Hepatocyte (in vitro differentiated cells): ENCODE results near the gene SPON1. TPM values are rescaled to one million over a fixed set of nuclear protein-coding genes. Genes with fewer than 3 reads are reported as not detected.

Experiments
- DNase-seq: peaks from one replicate; pipeline ENCODE4 v3.0.0-alpha.2; 2016; ENCODE audit warnings: low spot score
- H2AFZ ChIP-seq: fragments of 200-600 bp; sonication (generic); 2 replicates; pipeline ENCODE4 v1.6.0; 2016; ENCODE audit warnings: antibody characterized with exemption, mild to moderate bottlenecking
- H3K27ac ChIP-seq: fragments of 200-600 bp; sonication (generic); 2 replicates; pipeline ENCODE4 v1.5.1; 2016; ENCODE audit warnings: mild to moderate bottlenecking
- H3K27me3 ChIP-seq: fragments of 200-600 bp; sonication (generic); 2 replicates; pipeline ENCODE4 v1.6.1; 2016
- H3K36me3 ChIP-seq: fragments of 200-600 bp; sonication (generic); replicated peaks from 2 replicates; pipeline ENCODE4 v1.5.1; 2016; ENCODE audit warnings: low read depth; ENCODE audit not compliant: insufficient read depth
- H3K4me1 ChIP-seq: fragments of 200-600 bp; sonication (generic); 2 replicates; pipeline ENCODE4 v1.5.1; 2016; ENCODE audit warnings: mild to moderate bottlenecking, moderate library complexity; ENCODE audit not compliant: insufficient read depth
- H3K4me2 ChIP-seq: fragments of 200-600 bp; sonication (generic); 2 replicates; pipeline ENCODE4 v1.6.0; 2016
- H3K4me3 ChIP-seq: fragments of 200-600 bp; sonication (generic); 2 replicates; pipeline ENCODE4 v1.5.1; 2016; ENCODE audit warnings: mild to moderate bottlenecking
- H3K79me2 ChIP-seq: fragments of 200-600 bp; sonication (generic); 2 replicates; pipeline ENCODE4 v1.6.0; 2017; ENCODE audit warnings: mild to moderate bottlenecking
- H3K9me2 ChIP-seq: fragments of 200-600 bp; sonication (generic); replicated peaks from 2 replicates; pipeline ENCODE4 v1.6.0; 2017; ENCODE audit warnings: mild to moderate bottlenecking; ENCODE audit not compliant: insufficient read depth
- H3K9me3 ChIP-seq: fragments of 200-600 bp; sonication (generic); 2 replicates; pipeline ENCODE4 v1.5.1; 2016; ENCODE audit warnings: low read depth, mild to moderate bottlenecking
- H4K20me1 ChIP-seq: fragments of 200-600 bp; sonication (generic); 2 replicates; pipeline ENCODE4 v1.6.0; 2016; ENCODE audit warnings: mild to moderate bottlenecking; ENCODE audit not compliant: insufficient read depth, poor library complexity, severe bottlenecking
- CTCF ChIP-seq: fragments of 200-600 bp; sonication (generic); IDR thresholded peaks from 2 replicates; pipeline ENCODE4 v1.5.1; 2016; ENCODE audit warnings: antibody characterized with exemption, mild to moderate bottlenecking; ENCODE audit not compliant: poor library complexity
- EZH2 ChIP-seq: fragments of 200-600 bp; sonication (generic); IDR thresholded peaks from 2 replicates; pipeline ENCODE4 v1.6.1; 2016; ENCODE audit warnings: antibody characterized with exemption, mild to moderate bottlenecking, borderline replicate concordance
- EZH2phosphoT487 ChIP-seq: fragments of 200-600 bp; sonication (generic); IDR thresholded peaks from one replicate; pipeline ENCODE4 v1.6.1; 2018; ENCODE audit warnings: antibody characterized with exemption, mild to moderate bottlenecking, low read depth, moderate library complexity; ENCODE audit not compliant: unreplicated experiment, severe bottlenecking
- WGBS: methylation state at CpG from one replicate; pipeline ENCODE4 v1.1.6; 2016; ENCODE audit warnings: low lambda C conversion rate; ENCODE audit errors: missing lambda C conversion rate; 5-methylcytosine and 5-hydroxymethylcytosine counted together
- polyA plus RNA-seq: library from polyadenylated mRNA; unstranded; fragments of >200 nt; fragmentation: Nextera tagmentation; extraction: Ambion mirVana; gene quantifications from 2 replicates; pipeline ENCODE4 v1.2.1, GENCODE V29; 2016
- total RNA-seq: library from RNA; depleted of rRNA; stranded (reverse); fragments of >200 nt; gene quantifications from 2 replicates; pipeline ENCODE4 v1.2.3, GENCODE V29; 2014

SPON1 gene
- total and polyA plus RNA-seq, 2 experiments from 2014 or later: 47.8 to 73.1 TPM

DNA sequence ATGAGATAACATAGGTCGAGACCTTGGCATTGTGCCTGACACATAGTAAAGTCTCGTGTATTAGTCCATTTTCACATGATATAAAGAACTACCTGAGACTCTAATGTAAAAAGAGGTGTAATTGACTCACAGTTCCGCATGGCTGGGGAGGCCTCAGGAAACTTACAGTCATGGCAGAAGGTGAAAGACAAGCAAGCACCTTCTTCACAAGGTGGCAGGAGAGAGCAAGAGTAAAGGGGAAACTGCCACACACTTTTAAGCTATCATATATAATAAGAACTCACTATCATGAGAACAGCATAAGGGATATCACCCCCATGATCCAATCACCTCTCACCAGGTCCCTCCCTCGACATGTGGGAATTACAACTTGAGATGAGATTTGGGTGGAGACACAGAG, 165.2 kb downstream of the SPON1 start:
- Histone ChIP-seq H3K27me3 (no peaks in the 10 kb centered on the region), H3K36me3 (no peaks in the 10 kb centered on the region), H3K4me1 (peaks cover 14% of the 10 kb centered on the region), H4K20me1 (no peaks in the 10 kb centered on the region), H3K4me3 (no peak overlapping the region), H3K79me2 (no peaks in the 10 kb centered on the region), H3K4me2 (no peak overlapping the region), H3K9me2 (no peaks in the 10 kb centered on the region), H3K27ac (no peak overlapping the region), H2AFZ (no peak overlapping the region), H3K9me3 (no peaks in the 10 kb centered on the region)
- 91% methylated on average over 4 of the region's 4 CpGs for WGBS
- no peak for DNase-seq
- TF ChIP-seq EZH2phosphoT487: no peak

DNA sequence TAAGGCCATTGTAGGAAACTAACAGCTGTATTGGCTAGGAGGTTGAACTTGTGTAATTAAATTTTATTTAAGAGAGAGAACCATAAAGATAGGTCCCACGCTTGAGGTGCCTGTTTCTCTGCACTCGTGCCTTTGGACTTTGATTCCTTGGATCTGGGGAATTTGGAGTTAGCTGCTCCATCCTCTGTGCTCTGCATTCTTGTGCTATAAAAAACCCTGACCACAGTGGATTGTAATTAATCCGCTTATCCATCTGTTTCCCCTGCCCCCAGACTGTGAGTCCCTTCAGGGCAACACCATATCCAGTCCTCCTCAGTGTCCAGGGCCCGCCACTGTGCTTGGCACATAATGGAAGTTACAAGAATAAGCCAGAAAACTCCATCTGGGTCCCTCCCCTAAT, 169.8 kb downstream of the SPON1 start:
- TF ChIP-seq CTCF (no peak), EZH2phosphoT487 (no peak), EZH2 (no peak)
- Histone ChIP-seq H3K27ac (peak overlapping the region; percentile 63), H3K4me2 (peak overlapping the region; percentile 45), H3K4me3 (no peak overlapping the region), H3K36me3 (no peaks in the 10 kb centered on the region), H3K9me2 (no peaks in the 10 kb centered on the region), H4K20me1 (no peaks in the 10 kb centered on the region), H3K79me2 (no peaks in the 10 kb centered on the region), H3K4me1 (peaks cover 22% of the 10 kb centered on the region), H2AFZ (no peak overlapping the region), H3K27me3 (no peaks in the 10 kb centered on the region), H3K9me3 (no peaks in the 10 kb centered on the region)
- 36% methylated on average over 4 of the region's 4 CpGs for WGBS
- peak; percentile 49 for DNase-seq

DNA sequence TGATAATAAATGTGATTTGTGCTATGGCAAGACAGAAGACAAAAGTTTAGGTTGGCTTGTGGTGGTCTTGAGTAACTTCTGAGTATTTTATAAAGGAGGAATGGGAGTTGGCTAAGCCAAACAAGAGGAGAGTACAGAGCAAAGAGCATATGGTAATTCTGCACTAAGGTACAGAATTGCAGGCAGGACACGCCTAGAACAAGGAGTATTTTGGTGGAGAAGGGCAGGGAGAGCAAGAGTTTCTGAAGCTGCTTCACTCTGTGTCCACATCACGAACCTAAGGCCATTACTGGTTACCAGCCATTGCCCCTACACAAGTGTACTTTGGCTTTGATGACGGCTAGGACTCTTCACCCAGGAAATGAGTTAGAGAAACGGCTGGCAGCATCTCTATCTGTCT, 170.9 kb downstream of the SPON1 start:
- Histone ChIP-seq H3K4me2 (peak overlapping the region; percentile 45), H3K27ac (peak overlapping the region; percentile 63), H3K36me3 (no peaks in the 10 kb centered on the region), H3K79me2 (no peaks in the 10 kb centered on the region), H3K4me3 (no peak overlapping the region), H3K4me1 (peaks cover 22% of the 10 kb centered on the region), H4K20me1 (no peaks in the 10 kb centered on the region), H3K9me3 (no peaks in the 10 kb centered on the region), H3K27me3 (no peaks in the 10 kb centered on the region), H3K9me2 (no peaks in the 10 kb centered on the region), H2AFZ (no peak overlapping the region)
- DNase-seq: no peak
- TF ChIP-seq EZH2 (no peak), EZH2phosphoT487 (no peak), CTCF (no peak)
- 83% methylated on average over 4 of the region's 4 CpGs for WGBS

GRCh38 chr11:14136561-14136960, 174.0 kb downstream of the SPON1 start:
- Histone ChIP-seq H4K20me1 (no peaks in the 10 kb centered on the region), H3K4me2 (no peak overlapping the region), H3K27ac (no peak overlapping the region), H3K27me3 (no peaks in the 10 kb centered on the region), H3K9me2 (no peaks in the 10 kb centered on the region), H3K79me2 (no peaks in the 10 kb centered on the region), H3K4me1 (peaks cover 22% of the 10 kb centered on the region), H3K4me3 (no peak overlapping the region), H2AFZ (no peak overlapping the region), H3K36me3 (no peaks in the 10 kb centered on the region), H3K9me3 (no peaks in the 10 kb centered on the region)
- DNase-seq: no peak
- 45% methylated on average over 1 of the region's 1 CpG for WGBS
- no peak for TF ChIP-seq EZH2
- no peak for TF ChIP-seq EZH2phosphoT487
- no peak for TF ChIP-seq CTCF
